Glomerular endothelial cell (primary cell): Measurements from ENCODE around the gene HPCA. TPM values are rescaled to one million over a fixed set of nuclear protein-coding genes. Genes with fewer than 3 reads are reported as not detected.
A peak's percentile ranks its signal among the peaks of the same experiment; 100 is the strongest.

Experiments
- DNase-seq: peaks from one replicate; pipeline ENCODE4 v3.0.0-alpha.2; 2011; ENCODE audit warnings: low read depth, low spot score; ENCODE audit errors: extremely low read depth
- total RNA-seq: library from RNA; depleted of rRNA; stranded (reverse); fragments of >200 nt; gene quantifications from 2 replicates; pipeline ENCODE4 v1.2.3, GENCODE V29; 2015

The HPCA gene
- total RNA-seq, 1 donor from 2014 or later, result not detected

GRCh38 chr1:32928285-32928684 is 42.0 kb downstream of the HPCA start:
- DNase-seq, result no peak

GRCh38 chr1:32928715-32929114 is 42.4 kb downstream of the HPCA start:
- DNase-seq, result no peak

GRCh38 chr1:32929366-32929765 is 43.1 kb downstream of the HPCA start:
- no peak for DNase-seq

GRCh38 chr1:32931760-32932159 is 45.5 kb downstream of the HPCA start:
- DNase-seq, result no peak

GRCh38 chr1:32933742-32934322 is 47.5 kb downstream of the HPCA start:
- peak; percentile 94 for DNase-seq

GRCh38 chr1:32934535-32934934 is 48.2 kb downstream of the HPCA start:
- DNase-seq, result no peak

- no peak for DNase-seq
These were observed 50.8 kb downstream of the HPCA start for GRCh38 chr1:32937061-32937460.

GRCh38 chr1:32939655-32940371 is 53.5 kb downstream of the HPCA start:
- DNase-seq, result peak; percentile 70

GRCh38 chr1:32944180-32944579 is 57.9 kb downstream of the HPCA start:
- DNase-seq, result no peak

Other genes starting within 250 kb of the HPCA start
- 24.5 and 29.8 TPM in 2 replicates for gene ZBTB8OS, start 235.9 kb upstream of the HPCA start, total RNA-seq
- gene RBBP4, start 235.3 kb upstream of the HPCA start, total RNA-seq, result 146 and 182 TPM in 2 replicates
- 17.6 and 23.9 TPM in 2 replicates for gene SYNC, start 183.7 kb upstream of the HPCA start, total RNA-seq
- 60.7 and 74.8 TPM in 2 replicates for gene YARS1, start 69.1 kb upstream of the HPCA start, total RNA-seq
- 18.9 and 40.8 TPM in 2 replicates for gene S100PBP, start 68.8 kb upstream of the HPCA start, total RNA-seq
- 0.99 TPM in 1 of 2 replicates, not detected in the other for gene FNDC5, start 15.6 kb upstream of the HPCA start, total RNA-seq
- 45.4 and 64.8 TPM in 2 replicates for gene TMEM54, start 14.9 kb downstream of the HPCA start, total RNA-seq
- gene RNF19B, start 78.3 kb downstream of the HPCA start, total RNA-seq, result 37.7 and 49.0 TPM in 2 replicates
- gene AK2, start 150.4 kb downstream of the HPCA start, total RNA-seq, result 112 and 151 TPM in 2 replicates
- gene AZIN2, start 194.7 kb downstream of the HPCA start, total RNA-seq, result 4.7 and 5.1 TPM in 2 replicates